Measurements from ENCODE around the gene ELOB. TPM values are rescaled to one million over a fixed set of nuclear protein-coding genes. Genes with fewer than 3 reads are reported as not detected.

The ELOB gene
- polyA plus RNA-seq, 1 of the 3 experiments (the other 2 are of a cell fraction) = 329 TPM

DNA sequence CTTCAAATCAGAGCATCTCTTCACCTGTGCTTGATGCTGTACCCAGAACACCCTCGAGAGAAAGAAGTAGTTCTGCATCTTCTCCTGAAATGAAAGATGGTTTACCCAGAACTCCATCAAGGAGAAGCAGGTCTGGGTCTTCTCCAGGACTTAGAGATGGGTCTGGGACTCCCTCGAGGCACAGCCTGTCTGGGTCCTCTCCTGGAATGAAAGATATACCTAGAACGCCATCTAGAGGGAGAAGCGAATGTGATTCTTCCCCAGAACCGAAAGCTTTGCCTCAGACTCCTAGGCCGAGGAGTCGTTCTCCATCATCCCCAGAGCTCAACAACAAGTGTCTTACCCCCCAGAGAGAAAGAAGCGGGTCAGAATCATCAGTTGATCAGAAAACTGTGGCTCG is 12.4 kb downstream of the ELOB start:
- Histone ChIP-seq H3F3A (replicated peaks; ENCODE audit: insufficient read depth) (peaks cover 16% of the 10 kb centered on the region), H3K4me3 (ENCODE audit: low read depth in 2 of 2, low read length in 1 of 2) (no peak overlapping the region), H3K9me3 (no peaks in the 10 kb centered on the region), H3K4me2 (no peak overlapping the region), H3K27ac (ENCODE audit: low read depth in 2 of 2, low read length in 1 of 2) (no peak overlapping the region), H3K9ac (no peak overlapping the region), H3K4me1 (ENCODE audit: control insufficient read depth in 1 of 2, insufficient read depth in 2 of 2, low read depth in 1 of 2, low read length in 1 of 2) (no peaks in the 10 kb centered on the region), H3K27me3 (ENCODE audit: insufficient read depth) (no peaks in the 10 kb centered on the region), H4K20me1 (ENCODE audit: insufficient read depth) (peaks cover 81% of the 10 kb centered on the region), H2AFZ (ENCODE audit: low read depth) (no peak overlapping the region), H3K36me3 (replicated peaks in 1 of 2; ENCODE audit: control insufficient read depth in 1 of 2, insufficient read depth in 2 of 2, low read length in 1 of 2) (peaks cover 83 to 99% of the 10 kb centered on the region in 2 experiments), H3K79me2 (ENCODE audit: insufficient read depth) (peaks cover 93% of the 10 kb centered on the region), H3K9me2 (no peaks in the 10 kb centered on the region)
- TF ChIP-seq, protein P1, sequence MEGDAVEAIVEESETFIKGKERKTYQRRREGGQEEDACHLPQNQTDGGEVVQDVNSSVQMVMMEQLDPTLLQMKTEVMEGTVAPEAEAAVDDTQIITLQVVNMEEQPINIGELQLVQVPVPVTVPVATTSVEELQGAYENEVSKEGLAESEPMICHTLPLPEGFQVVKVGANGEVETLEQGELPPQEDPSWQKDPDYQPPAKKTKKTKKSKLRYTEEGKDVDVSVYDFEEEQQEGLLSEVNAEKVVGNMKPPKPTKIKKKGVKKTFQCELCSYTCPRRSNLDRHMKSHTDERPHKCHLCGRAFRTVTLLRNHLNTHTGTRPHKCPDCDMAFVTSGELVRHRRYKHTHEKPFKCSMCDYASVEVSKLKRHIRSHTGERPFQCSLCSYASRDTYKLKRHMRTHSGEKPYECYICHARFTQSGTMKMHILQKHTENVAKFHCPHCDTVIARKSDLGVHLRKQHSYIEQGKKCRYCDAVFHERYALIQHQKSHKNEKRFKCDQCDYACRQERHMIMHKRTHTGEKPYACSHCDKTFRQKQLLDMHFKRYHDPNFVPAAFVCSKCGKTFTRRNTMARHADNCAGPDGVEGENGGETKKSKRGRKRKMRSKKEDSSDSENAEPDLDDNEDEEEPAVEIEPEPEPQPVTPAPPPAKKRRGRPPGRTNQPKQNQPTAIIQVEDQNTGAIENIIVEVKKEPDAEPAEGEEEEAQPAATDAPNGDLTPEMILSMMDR (IDR thresholded peaks at IDR 0.05) = peak; percentile 14; the same call in 1 of the 2 replicates
- TF ChIP-seq FOXJ3 (CRISPR knock-in tag; IDR thresholded peaks at IDR 0.05) (no peak), POLR2AphosphoS5 (IDR thresholded peaks at IDR 0.05; ENCODE audit: low read depth, low read length) (no peak), RAD21 (IDR thresholded peaks at IDR 0.05; ENCODE audit: low read length) (no peak), YY1 (IDR thresholded peaks at IDR 0.05; ENCODE audit: low read depth) (no peak)
- TF ChIP-seq, protein P2, sequence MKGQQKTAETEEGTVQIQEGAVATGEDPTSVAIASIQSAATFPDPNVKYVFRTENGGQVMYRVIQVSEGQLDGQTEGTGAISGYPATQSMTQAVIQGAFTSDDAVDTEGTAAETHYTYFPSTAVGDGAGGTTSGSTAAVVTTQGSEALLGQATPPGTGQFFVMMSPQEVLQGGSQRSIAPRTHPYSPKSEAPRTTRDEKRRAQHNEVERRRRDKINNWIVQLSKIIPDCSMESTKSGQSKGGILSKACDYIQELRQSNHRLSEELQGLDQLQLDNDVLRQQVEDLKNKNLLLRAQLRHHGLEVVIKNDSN (IDR thresholded peaks at IDR 0.05; ENCODE audit: borderline replicate concordance, low read depth) = no peak
- no peak for DNase-seq
- 80% methylated on average over 1 of the region's 9 CpGs for WGBS (ENCODE audit: low lambda C conversion rate)
- POLR2A ChIA-PET = no interaction called here
- CTCF ChIA-PET = interaction anchor here (1.5 kb wide), 1 partner anchor 104 kb away, joined by 5 read pairs; no protein-coding TSS in a partner anchor

DNA sequence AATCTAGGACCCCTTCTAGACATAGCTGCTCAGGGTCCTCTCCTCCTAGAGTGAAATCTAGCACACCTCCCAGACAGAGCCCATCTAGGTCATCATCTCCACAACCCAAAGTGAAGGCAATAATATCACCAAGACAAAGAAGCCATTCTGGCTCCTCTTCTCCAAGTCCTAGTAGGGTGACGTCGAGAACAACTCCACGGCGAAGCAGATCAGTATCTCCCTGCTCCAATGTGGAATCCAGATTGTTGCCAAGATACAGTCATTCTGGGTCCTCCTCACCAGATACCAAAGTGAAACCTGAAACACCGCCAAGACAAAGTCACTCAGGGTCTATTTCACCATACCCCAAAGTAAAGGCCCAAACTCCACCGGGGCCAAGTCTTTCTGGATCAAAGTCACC is 13.9 kb downstream of the ELOB start:
- H3K9me3 ChIP-seq = no peaks in the 10 kb centered on the region
- no peak overlapping the region for H3K4me2 ChIP-seq
- H3K9me2 ChIP-seq = no peaks in the 10 kb centered on the region
- H3K4me1 ChIP-seq (ENCODE audit: control insufficient read depth in 1 of 2, insufficient read depth in 2 of 2, low read depth in 1 of 2, low read length in 1 of 2) = no peaks in the 10 kb centered on the region
- DNase-seq = no peak
- no peaks in the 10 kb centered on the region for H3K27me3 ChIP-seq (ENCODE audit: insufficient read depth)
- no peak overlapping the region for H3K9ac ChIP-seq
- peaks cover 16% of the 10 kb centered on the region for H3F3A ChIP-seq (replicated peaks; ENCODE audit: insufficient read depth)
- peaks cover 84 to 99% of the 10 kb centered on the region in 2 experiments for H3K36me3 ChIP-seq (replicated peaks in 1 of 2; ENCODE audit: control insufficient read depth in 1 of 2, insufficient read depth in 2 of 2, low read length in 1 of 2)
- ChIA-PET POLR2A (no interaction called here), CTCF (interaction anchor here (1.6 kb wide), 1 partner anchor 12 kb away, joined by 4 read pairs; no protein-coding TSS in a partner anchor)
- no peak overlapping the region for H3K4me3 ChIP-seq (ENCODE audit: low read depth in 2 of 2, low read length in 1 of 2)
- no peak overlapping the region for H2AFZ ChIP-seq (ENCODE audit: low read depth)
- peaks cover 98% of the 10 kb centered on the region for H3K79me2 ChIP-seq (ENCODE audit: insufficient read depth)
- H3K27ac ChIP-seq (ENCODE audit: low read depth in 2 of 2, low read length in 1 of 2) = no peak overlapping the region
- peaks cover 84% of the 10 kb centered on the region for H4K20me1 ChIP-seq (ENCODE audit: insufficient read depth)
- WGBS (ENCODE audit: low lambda C conversion rate) = 96% methylated on average over 5 of the region's 6 CpGs
- TF ChIP-seq EP300 (IDR thresholded peaks at IDR 0.05; ENCODE audit: borderline replicate concordance in 1 of 2, low read depth in 1 of 2, low read length in 1 of 2) (no peak), RXRA (IDR thresholded peaks at IDR 0.05; ENCODE audit: borderline replicate concordance, low read depth) (no peak), SIN3A (IDR thresholded peaks at IDR 0.05; ENCODE audit: borderline replicate concordance, low read depth, low read length) (no peak), CHD2 (IDR thresholded peaks at IDR 0.05; ENCODE audit: low read length, partially characterized antibody) (no peak), TCF12 (IDR thresholded peaks at IDR 0.05) (no peak), NFIC (IDR thresholded peaks at IDR 0.05; ENCODE audit: borderline replicate concordance) (no peak), SMC3 (IDR thresholded peaks at IDR 0.05; ENCODE audit: low read depth, low read length) (no peak), FOSL2 (IDR thresholded peaks at IDR 0.05; ENCODE audit: borderline replicate concordance, low read depth) (no peak), EZH2phosphoT487 (IDR thresholded peaks at IDR 0.05; ENCODE audit: borderline replicate concordance, low read depth) (no peak), NRF1 (IDR thresholded peaks at IDR 0.05; ENCODE audit: low read depth, low read length) (no peak), JUND (IDR thresholded peaks at IDR 0.05) (no peak), GATA2 (CRISPR knock-in tag; IDR thresholded peaks at IDR 0.05) (no peak), MEF2A (IDR thresholded peaks at IDR 0.05; ENCODE audit: borderline replicate concordance, low read depth) (no peak), YY1 (IDR thresholded peaks at IDR 0.05; ENCODE audit: low read depth) (no peak)
- TF ChIP-seq, protein P3, sequence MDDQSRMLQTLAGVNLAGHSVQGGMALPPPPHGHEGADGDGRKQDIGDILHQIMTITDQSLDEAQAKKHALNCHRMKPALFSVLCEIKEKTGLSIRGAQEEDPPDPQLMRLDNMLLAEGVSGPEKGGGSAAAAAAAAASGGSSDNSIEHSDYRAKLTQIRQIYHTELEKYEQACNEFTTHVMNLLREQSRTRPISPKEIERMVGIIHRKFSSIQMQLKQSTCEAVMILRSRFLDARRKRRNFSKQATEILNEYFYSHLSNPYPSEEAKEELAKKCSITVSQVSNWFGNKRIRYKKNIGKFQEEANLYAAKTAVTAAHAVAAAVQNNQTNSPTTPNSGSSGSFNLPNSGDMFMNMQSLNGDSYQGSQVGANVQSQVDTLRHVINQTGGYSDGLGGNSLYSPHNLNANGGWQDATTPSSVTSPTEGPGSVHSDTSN (IDR thresholded peaks at IDR 0.05) = no peak
- TF ChIP-seq, protein P2 (IDR thresholded peaks at IDR 0.05; ENCODE audit: borderline replicate concordance, low read depth) = no peak
- TF ChIP-seq, protein P4, sequence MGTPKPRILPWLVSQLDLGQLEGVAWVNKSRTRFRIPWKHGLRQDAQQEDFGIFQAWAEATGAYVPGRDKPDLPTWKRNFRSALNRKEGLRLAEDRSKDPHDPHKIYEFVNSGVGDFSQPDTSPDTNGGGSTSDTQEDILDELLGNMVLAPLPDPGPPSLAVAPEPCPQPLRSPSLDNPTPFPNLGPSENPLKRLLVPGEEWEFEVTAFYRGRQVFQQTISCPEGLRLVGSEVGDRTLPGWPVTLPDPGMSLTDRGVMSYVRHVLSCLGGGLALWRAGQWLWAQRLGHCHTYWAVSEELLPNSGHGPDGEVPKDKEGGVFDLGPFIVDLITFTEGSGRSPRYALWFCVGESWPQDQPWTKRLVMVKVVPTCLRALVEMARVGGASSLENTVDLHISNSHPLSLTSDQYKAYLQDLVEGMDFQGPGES (IDR thresholded peaks at IDR 0.05; ENCODE audit: low read depth, low read length) = no peak

Measured in SK-N-SH (cell line).